Activated CD4-positive, CD25-positive, alpha-beta regulatory T cell treated with anti-CD3 and anti-CD28 coated beads, Interleukin-2, amount 50 U/mL, for 24 hours (primary cell): ENCODE measurements around the gene CEP85.
"Not testable (repeated sequence)": the region's sequence is repeated elsewhere in the genome, so short reads cannot be mapped to it uniquely, and the experiment has no call there.

Experiments
- ATAC-seq, 2 donors: fragments of 150-1000 bp; cut with Tn5 transposase; one replicate each; pipeline ENCODE4 v1.10.0; 2021; ENCODE audit warnings: mild to moderate bottlenecking in 1 of 2, moderate library complexity in 1 of 2

Gene CEP85

DNA sequence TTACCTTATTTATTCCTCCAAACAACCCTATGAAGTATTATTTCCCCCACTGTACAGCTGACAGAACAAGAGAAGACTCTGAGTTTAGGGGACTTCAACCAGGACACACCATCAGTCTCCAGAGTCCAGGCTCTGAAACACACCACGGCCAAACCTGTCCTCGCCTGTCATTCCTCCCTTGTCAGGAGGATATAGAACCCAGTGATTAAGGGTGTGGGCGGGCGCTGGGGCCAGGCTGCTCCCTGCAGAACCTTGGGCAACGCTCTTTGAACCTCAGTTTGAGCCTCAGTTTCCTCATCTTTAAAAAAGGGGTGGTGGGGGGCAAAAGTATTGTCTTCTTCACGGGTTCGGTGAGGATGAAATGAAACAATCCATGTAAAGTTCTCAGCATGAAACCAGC lies 9.4 kb upstream of the CEP85 start:
- ATAC-seq: no peak

DNA sequence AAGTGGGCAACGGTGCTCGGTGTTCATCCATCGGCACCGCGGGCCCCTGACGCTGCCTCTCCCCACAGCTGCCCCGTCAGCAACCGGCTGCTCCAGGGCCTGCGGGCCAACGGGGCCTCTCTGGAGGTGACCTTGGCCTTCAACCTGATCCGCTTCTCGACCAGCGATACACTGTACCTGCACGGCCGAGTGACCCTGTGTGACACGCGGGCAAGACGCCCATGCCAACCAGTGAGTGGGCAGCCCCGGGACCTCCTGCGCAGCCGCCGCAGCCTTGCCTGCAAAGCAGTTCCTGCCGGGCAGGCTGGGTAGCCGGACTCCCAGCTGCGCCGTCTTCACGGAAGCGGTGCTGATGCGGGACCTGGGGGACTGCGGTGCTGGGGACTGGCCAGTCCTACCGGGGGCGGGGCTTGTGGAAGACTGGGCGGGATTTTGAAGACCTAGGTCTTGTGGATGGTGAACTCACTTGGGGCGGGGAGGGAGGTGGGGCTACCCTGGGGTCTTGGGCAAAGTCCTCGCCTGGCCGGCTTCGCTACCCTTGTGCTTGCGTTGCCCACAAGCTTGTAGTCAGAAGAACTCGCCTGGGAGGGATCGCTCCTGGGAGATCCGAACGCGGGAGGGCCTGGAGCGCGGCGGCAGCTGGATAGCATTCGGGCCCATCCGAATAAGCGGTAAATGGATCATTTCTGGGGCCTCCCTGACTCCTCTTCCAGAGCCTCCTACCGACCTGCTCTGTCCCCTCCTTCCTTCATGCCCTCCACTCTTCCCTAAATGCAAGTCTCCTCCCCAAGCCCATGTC lies 8.8 kb upstream of the CEP85 start:
- ATAC-seq: peak; percentile 72 to 82

DNA sequence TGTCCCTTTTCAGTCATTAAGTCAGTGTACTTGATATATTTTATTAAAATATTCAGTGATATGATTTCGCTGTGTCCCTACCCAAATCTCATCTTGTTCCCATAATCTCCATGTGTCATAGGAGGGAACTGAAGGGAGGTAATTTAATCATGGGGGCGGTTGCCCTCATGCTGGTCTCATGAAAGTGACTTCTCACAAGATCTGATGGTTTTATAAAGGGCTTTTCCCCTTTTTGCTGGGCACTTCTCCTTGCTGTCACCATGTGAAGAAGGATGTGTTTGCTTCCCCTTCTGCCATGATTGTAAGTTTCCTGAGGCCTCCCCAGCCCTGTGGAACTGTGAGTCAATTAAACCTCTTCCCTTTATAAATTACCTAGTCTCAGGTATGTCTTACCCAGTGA lies 3.3 kb upstream of the CEP85 start:
- ATAC-seq: not testable (repeated sequence)

DNA sequence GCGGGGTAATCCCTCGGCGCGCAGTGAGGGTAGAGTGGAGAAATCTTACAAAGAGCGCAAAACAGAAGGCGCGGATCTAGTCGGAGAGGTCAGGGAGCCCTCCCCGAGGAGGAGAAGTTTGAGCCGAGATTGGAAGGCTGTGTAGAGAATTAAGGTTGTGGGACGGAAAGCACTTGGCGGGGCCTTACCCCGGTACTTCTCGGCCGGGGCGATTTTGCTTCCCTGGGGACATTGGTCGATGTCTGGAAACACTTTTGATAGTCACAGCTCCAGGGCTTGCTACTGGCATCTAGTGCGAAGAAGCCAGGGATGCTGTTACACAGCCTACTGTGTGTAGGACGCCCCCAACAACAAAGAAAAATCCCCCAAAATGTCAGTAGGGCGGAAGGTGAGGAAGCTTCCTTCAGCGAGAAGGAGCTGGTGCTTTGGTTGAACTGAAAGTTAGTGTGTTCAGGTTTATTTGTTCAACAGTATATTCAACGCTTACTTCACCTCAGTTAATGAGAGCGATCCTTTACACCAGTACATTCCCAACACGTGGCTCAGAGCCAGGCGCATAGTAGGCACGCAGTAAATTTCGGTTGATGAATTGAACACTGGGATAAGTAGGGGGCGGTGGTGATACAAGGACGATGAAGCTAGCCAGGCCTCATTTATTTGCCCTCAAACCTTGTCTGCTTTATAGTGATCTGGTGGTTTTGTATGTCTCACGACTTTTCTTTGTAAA lies 807 bp downstream of the CEP85 start:
- ATAC-seq: no peak

DNA sequence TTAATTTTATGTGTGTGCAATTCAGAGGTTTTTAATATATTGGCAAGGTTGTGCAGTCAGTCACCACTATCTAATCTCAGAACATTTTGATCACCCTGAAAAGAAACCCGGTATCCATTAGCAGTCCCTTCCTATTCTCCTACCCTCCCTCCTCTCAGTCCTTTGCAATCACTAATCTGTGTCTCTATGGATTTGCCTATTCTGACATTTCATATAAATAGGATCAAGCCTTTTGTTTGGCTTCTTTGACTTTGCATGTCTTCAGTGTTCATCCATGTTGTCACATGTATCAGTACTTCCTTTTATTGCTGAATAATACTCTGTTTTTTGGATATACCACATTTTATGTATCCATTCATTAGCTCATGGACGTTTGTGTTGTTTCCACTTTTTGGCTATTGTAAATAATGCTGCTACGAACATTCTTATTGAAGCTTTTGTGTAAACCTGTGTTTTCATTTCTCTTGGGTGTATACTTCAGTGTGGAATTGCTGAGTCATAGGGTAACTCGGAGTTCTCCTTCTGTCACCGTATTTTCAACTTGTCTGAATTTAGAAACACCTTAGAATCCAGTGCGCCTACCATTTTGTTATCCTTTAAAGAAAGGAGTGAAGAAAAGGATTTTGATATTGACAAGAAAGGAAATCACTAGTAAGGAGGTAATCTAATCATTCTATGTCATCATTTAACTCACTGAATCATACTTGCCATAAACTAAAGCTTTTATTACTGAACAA lies 3.4 kb downstream of the CEP85 start:
- no peak for ATAC-seq

DNA sequence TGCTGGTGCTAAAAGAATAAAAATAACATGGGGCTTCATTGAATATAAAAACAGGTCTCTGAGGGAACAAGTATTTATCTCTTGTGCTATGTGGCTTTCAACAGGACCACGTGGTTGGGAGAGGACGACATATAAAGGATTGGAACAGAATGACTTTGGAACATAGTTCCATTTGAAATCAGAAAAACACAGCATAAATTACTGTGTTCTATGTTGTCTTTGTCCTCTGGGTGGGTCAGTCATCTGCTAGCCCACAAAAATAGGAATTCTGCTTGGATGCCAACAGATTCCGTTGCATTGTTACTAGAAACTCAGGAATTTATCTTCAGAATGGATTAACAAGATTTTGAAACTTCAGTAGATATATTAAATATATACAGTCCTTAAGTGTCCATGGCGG lies 5.9 kb downstream of the CEP85 start:
- ATAC-seq: no peak

DNA sequence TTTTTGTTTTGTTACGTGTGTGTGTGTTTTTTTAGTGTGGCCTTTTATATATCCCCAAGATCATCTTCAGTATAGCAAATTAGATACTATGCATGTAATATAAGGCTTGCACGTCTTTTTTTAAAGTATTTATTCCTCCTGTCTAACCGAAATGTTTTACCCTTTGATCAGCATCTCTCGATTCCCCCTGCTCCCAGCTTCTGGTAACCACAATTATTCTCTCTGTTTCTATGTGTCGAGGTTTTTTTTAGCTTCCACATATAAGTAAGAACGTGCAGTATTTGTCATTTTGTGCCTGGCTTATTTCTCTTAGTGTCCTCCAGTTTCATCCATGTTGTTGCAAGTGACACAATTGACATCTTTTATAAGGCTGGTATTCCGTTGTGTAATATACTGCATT lies 18.7 kb downstream of the CEP85 start:
- ATAC-seq: no peak

DNA sequence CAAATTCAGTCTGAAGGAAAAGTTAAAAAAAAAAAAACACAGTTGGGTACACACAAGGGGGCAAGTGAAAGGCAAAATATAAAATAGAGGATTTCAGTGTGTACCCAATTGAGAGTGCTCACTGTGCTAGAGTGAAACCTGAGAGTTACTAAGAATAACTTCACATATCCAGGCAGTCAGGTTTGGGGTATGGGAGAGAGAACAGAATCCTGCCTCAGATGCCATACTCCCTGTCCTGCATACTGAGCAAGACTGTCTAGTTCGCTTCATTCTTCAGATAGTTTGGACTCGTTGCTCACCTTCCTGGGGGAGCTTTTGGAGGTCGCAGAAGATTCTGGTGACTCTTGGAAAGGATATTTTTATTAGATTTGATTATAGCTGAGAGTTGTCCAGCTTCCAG lies 20.4 kb downstream of the CEP85 start:
- no peak for ATAC-seq

DNA sequence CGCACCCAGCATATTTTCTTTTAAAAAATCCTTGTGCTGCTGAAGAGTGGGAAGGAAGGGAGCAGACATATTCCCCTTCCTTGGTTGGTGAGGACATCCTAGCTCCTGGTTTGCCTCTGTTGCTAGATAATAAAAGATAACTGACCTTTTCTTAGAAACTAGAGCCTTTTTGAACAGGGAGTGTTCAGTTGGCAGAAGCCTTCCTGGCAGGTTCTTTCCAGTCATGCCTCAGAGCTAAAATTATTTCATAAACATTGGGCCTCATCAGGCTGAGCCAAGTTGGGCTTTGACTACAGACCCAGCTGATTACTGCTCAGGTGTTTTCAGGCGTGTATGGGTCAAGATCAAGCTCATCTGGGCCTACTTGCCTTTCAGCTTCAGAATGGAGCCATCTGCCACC lies 23.2 kb downstream of the CEP85 start:
- no peak for ATAC-seq

DNA sequence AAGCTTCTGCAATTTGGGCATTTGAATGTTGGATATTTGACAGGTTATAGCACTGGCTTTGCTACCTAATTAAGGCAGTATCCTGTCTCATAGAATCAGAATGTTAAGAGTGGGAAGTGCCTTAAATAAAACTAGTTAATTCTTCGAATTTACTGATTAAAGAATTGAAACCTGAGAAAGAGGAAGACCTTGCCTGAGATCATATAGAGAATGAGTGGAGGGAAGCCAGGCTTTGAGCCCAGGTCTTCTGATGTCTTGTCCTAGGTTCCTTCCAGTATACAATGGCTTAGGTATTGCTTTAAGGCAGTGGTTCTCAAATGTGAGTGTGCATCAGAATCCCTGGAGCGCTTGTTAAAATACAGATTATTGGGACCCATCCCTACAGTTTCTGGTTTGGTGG lies 25.0 kb downstream of the CEP85 start:
- no peak for ATAC-seq

DNA sequence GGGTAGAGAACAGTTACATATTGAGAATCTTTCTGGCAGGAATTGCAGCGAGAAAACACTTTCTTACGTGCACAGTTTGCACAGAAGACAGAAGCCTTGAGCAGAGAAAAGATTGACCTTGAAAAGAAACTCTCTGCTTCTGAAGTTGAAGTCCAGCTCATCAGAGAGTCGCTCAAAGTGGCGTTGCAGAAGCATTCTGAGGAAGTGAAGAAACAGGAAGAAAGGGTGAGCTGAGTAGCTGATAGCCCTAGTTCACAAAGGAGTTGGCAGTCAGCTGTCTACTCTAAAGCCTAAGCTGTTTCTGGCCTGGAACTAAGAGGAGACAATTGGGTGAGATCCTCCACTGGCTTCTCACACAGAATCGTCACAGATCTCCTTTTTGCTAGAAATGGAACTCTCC lies 25.6 kb downstream of the CEP85 start:
- no peak for ATAC-seq

DNA sequence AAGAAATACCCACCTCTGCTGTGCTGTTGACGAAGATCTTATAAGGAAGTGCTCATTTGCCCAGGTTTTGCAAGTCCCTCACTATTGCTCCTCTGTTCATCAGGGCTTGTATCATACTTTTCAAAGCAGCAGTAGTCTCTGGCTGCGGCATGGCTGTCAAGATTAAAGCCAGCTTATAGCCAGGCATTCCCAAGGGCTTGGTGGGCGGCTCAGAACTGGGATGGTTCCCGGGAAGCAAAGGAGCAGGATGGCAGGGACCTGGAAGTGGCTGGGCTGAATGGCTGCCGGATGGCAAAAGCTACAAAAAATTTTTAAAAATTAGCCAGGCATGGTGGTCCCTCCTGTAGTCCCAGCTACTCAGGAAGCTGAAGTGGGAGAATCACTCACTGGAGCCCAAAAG lies 29.2 kb downstream of the CEP85 start:
- ATAC-seq: no peak

DNA sequence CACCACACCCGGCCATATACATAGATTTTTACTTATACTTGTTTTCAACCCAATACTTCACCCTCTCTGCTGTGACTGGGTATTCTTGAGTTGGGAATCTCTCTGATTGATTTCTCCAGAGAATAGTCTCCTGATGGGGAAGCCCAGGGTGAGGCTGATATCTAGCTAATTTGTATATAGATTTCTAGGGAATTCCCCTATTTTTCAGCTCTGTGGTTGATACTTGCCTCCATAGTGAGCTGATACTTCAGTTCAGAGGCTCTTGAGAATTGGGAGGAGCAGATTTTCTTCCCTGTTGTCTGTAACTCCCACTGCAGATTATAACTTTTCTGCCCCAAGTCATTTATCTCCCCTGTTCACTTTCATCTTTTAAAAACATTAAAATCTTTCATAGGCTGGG lies 31.4 kb downstream of the CEP85 start:
- ATAC-seq: peak in 1 of 2 donors; percentile 69

DNA sequence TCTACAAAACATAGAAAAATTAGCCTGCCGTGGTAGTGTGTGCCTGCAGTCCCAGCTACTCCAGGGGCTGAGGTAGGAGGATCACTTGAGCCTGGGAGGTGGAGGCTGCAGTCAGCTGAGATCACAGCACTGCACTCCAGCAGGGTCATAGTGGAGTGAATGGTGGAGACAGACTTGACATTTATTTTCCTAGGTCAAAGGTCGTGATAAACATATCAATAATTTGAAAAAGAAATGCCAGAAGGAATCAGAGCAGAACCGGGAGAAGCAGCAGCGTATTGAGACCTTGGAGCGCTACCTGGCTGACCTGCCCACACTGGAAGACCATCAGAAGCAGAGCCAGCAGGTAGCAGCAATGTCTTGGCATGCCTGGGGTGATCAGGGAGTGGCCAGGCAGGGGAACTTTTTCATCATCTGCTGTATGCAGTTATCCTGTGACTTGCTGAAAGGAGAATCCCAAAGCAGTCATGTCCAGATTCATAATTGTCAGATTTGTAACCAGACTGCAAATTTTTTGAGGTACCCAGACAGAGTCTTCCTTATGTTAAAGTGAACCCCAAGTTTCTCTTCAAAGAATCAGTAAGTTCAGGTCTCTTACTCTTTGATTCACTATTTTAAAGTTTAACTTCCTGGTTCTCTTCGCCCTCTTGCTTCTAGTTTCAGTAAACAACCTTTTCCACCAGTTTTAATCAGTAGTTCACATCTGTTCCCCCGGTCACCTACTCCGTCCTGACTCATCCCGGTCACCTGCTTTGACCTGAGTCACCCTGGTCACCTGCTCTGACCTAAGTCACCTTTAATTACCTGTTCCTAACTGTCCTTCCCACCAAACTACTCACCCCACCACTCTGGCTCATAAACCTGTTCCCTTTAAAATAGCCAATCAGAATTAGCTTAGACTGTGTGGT lies 34.5 kb downstream of the CEP85 start:
- ATAC-seq: no peak

DNA sequence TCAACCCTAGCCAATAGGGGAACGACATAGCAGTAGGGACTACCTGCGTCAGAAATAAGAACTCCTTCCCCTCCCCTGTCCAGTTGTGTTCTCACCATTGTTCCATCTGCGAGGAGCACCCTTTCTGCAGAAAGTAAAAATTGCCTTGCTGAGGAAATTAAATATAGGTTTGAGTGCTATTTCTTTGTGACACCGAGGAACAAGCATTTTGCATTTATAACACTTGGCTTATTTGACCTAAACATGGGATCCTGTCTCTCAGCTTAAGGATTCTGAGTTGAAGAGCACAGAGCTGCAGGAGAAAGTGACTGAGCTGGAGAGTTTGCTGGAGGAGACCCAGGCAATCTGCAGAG lies 35.2 kb downstream of the CEP85 start:
- no peak for ATAC-seq

DNA sequence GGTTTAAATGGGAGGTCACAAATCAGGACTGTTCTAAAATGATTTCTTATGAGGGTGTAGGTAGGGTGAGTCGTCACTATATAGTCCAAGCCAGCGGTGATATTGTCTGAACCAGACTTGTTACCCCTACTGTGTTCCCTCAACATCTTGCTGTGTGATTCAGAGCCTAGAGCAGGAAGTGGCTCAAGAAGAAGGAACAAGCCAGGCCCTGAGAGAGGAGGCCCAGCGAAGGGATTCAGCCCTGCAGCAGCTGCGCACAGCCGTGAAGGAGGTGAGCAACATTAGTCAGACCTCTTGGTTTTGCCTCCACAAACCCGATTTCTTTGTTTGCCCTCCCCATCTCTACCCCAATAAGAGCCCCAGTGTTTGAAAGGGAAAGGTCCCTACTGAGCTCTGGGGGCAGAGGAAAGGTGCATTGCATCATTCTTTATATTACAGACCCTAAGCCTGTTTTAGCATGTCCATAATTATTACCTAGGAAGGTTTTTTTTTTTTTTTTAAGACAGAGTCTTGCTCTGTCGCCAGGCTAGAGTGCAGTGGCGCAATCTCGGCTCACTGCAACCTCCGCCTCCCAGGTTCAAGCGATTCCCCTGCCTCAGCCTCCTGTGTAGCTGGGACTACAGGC lies 40.9 kb downstream of the CEP85 start:
- no peak for ATAC-seq

DNA sequence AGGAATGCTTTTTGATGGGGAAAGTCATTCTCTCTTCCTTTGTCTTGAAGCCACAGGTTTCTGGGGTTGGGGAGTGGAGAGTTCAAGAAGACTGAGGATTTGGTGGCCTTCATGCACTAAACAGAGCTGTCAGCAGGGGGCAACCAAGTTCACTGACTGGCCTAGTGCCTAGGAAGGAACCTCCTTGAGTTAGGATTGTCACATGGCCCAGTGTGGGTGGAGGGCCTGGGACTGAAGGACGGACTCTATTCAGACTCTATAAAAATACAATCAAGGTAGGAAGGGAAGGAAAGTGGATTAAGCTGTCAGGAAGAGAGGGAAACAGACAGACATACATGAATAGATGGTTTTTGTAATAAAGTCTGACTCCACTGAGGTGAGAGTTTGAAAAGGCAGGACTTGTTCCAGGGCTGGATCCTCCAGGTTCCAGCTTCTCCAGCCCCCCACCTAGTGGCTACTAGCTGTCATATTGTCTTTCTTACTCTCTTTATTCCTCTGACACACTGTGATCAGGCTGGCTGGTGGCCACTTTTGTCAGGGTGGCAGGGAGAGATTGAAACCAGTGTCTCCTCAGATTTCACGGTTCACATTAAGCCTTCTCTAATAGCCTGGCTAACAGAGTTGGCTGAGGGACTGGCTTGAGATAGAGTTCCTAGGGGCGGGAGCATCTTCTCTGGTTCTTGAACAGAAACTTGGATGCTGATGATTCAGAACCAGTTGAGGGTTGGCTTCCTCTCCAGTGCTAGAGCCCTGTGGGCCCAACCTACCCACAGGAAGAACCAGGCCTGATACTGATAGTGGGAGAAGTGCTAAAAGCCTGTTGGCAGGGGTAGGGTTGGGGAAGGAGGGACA lies 41.8 kb downstream of the CEP85 start:
- peak; percentile 64 to 75 for ATAC-seq

DNA sequence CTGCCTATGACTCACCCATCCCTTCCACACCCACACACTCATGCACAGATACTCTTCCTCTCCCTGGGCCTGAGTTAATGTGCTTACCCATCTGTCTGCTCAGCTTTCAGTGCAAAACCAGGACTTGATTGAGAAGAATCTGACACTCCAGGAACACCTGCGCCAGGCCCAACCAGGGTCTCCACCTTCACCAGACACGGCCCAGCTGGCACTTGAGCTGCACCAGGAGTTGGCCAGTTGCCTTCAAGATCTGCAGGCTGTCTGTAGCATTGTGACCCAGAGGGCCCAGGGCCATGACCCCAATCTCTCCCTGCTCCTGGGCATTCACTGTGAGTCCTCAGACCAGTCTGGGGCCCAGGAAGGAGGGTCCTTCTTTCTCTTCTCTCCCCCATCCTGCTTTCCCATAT lies 42.4 kb downstream of the CEP85 start:
- ATAC-seq: no peak

DNA sequence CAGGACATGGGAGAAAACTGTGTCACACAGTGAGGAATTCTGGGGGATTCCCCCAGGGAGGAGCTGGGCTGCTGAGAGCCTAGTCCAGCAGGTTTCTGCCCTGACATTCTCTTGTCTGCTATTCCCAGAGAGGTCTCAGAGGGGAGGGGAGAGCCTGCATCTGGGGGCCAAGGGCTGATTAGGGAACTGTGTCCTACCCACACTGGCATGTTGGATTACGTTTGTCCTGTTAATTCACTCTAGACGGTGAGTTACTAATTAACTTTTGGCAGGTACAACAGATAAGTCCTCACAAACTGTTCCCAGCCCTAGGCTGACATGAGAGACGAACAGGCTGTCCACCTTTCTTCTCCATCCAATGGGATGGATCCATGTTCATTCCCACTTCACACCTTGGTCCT lies 43.3 kb downstream of the CEP85 start:
- no peak for ATAC-seq

DNA sequence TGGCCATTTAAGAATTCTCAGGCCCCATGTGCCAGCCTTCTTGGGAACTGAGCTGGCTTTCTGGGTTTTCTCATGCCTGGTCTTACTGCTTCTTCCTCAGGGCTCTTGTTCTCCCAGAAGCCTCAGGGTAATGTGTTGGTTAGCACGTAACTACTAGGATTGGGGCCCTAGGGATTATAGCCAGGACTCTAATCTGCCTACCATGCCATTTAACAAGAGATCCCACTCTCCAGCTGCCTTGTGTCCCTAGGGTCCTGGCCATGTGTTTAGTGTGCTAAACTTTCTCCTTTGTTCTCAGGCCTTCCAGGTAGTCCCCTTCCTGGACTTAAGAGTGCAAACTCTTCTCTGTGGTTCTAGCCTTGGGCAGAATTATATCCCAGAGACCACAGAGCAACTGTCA lies 43.7 kb downstream of the CEP85 start:
- ATAC-seq: no peak

DNA sequence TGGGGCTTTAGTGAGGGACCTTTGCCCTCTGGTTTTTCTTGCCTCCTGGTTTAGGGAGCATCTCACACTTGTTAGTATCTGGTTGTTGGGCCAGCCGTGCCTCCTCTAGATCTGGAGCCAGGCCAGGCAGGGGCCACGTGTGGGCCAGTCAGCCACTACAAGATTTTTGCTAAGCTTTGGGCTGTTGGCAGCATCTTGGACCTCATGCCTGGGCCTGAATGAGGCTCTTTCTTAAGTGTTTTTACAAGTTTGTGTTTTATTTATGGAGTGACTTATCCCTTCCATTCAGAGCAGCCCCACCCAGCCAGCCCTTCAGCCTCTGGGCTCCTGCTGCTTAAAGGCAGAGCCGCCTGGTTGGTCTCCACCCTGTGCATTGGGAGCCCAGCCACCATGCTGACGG lies 44.3 kb downstream of the CEP85 start:
- no peak for ATAC-seq
